SIG-M5 (cell line): ENCODE measurements around the gene SUCNR1.
"Not testable (repeated sequence)": the region's sequence is repeated elsewhere in the genome, so short reads cannot be mapped to it uniquely, and the experiment has no call there.

Source experiments
- DNase-seq: peaks from one replicate; lab custom pipeline; 2025; lab: John Stamatoyannopoulos, UW

SUCNR1 gene

DNA sequence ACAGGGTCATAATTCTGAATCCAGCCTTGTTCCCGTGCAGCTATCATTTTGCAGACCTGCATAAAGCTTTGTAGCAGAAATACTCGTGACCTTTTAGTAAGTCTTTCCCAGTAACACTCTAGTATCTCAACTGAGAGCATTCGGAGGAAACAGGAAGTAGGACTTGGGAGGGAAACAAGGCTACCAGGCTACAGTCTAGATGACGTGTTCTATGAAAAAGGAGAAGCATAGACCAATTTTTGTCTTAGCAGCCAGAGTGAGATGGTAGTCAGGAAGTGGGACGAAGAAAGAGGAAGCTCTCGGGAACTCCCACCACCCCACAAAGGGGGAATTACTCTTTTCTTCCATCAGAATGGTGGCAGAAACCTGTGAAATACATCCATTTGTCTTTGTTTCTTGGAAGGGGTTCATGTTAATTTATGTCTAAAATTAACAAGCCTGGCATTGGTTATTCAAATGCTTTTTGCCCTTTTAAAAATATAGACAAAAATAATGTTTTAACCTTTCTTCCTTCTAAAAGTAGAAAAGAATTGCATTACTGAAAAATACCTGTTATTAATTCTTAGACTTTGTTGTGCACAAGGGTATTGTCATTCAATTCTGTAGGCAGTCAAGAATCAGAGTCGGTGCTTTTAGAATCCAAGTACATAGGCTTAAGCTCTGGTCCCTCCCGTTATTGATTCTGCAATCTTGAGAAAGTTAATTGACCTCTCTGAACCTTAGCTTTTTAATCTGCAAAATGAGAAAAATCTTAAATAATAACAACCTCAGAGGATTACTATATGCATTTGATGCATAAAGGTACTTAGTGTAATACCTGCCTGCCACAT, 1.6 kb upstream of the SUCNR1 start:
- peak; percentile 100 for DNase-seq

DNA sequence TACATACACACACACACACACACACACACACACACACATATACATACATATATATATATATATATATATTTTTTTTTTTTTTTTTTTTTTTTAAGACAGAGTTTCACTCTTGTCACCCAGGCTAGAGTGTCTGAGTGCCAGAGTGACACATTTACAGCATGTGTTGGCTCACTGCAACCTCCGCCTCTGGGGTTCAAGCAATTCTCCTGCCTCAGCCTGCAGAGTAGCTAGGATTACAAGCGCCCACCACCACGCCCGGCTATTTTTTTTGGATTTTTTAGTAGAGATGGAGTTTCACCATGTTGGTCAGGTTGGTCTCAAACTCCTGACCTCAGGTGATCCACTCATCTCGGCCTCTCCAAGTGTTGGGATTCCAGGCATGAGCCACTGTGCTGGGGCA, 636 bp downstream of the SUCNR1 start:
- DNase-seq = peak; percentile 4

DNA sequence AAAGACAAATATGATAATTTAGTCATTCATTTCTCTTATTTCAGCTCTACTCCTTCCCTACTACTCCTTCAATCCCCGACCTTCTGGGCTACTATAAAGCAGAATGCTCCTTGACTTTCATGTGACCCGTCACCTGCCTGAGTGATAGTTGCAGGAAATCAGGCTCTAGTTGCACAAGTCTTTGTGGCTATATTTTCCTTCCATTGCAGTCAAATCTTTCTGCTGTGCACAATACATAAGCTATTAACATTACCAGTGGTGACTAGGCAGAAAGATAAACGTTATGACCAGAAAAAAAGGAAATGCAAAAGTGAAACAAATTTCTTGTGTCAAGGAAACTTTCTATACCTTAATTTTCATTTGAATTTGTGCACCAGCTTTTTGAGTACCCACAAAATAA, 2.3 kb downstream of the SUCNR1 start:
- peak; percentile 92 for DNase-seq

DNA sequence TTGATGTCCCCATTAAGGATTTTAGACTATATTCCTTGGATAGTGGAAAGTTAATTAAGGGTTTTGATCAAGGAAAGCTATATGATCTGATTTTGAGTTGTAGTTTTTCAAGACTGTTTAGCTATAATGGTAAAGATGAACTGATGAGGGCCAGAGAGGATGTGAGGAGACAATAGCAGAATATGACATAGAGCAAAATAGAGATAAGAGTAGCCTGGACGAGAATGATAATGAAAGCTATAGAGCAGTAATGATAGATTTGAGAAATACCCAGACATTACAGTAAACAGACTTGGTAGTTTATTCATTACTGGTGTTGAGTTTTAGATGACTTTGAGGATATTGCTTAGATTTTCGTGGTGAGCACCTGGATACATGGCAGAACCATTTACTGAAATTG, 3.8 kb downstream of the SUCNR1 start:
- DNase-seq = no peak

DNA sequence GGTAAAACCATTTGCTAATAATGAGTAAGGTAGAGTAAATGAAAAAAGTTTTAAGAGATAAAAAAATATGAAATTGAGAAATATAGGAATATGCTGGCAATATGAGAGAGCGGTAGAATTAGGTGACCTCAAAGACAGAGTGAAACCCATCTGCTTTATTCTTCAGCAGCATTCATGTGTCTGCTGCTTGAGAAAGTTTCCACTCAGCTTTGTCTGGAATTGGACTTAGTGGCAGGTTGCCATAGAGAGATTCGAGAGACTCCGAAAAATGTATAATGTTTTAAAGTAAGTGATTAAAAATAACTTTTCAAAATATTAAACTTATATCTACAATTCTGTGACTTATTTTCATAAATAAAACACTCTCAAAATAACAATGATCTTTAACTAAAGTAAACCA, 5.0 kb downstream of the SUCNR1 start:
- no peak for DNase-seq

DNA sequence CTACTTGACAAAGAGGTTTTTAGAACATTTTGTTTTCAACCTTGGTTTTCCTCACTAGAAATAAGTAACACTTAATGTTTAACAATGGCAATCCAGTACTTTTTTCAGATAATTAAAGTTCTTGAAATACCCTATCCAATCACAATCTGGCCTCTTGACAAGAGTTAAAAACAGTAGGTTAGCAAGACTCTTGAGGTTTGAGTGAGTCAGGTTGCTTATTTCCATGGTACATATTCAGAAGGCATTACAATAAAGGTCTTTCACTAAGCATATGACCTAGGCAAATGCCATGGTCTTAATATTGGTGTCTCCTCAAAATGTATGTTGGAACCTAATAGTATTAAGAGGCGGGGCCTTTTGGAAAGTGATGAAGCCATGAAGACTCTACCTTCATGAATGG, 5.6 kb downstream of the SUCNR1 start:
- DNase-seq = no peak

DNA sequence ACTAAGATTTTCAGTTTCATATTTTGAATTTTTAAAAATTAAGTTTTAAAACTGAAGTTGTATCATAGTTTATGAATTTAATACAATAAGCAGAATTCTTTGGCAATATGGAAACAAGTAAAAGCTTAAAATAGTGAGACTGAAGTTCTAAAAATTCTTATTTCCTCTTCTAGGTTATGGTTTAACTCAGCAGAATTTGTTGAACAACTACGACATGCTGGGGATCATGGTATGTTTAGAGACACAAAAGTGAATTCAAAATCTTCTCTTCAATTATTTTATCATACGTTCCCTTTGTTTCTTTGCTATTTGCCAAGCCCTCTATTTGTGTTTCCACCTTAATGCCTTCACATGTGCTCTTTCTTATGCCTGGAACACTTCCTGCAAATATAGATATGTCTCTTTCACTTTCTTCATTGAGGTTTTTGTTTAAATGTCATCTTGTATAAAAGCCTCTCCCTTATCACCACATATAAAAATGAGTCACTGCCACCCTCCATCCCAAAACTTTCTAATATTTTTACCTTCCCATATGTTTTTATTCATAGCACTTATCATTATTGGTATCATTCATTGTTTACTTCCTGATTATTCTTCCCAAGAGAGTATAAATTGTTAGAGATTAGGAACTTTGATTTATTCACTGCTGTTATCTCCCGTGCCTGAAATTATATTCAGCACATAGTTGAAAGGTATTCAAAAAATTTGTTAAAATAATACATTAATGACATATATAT, 6.4 kb downstream of the SUCNR1 start:
- no peak for DNase-seq

DNA sequence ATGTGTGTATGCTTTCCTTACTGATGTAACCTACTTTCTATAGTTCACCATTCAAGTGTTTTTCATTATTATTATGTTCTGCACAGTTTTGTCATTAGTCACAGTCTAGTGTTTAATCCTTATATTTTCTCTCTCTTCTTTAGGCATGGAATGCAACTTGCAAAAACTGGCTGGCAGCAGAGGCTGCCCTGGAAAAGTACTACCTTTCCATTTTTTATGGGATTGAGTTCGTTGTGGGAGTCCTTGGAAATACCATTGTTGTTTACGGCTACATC, 6.9 kb downstream of the SUCNR1 start:
- no peak for DNase-seq

DNA sequence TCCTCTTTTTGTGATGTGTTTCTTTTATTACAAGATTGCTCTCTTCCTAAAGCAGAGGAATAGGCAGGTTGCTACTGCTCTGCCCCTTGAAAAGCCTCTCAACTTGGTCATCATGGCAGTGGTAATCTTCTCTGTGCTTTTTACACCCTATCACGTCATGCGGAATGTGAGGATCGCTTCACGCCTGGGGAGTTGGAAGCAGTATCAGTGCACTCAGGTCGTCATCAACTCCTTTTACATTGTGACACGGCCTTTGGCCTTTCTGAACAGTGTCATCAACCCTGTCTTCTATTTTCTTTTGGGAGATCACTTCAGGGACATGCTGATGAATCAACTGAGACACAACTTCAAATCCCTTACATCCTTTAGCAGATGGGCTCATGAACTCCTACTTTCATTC, 7.7 kb downstream of the SUCNR1 start:
- no peak for DNase-seq

DNA sequence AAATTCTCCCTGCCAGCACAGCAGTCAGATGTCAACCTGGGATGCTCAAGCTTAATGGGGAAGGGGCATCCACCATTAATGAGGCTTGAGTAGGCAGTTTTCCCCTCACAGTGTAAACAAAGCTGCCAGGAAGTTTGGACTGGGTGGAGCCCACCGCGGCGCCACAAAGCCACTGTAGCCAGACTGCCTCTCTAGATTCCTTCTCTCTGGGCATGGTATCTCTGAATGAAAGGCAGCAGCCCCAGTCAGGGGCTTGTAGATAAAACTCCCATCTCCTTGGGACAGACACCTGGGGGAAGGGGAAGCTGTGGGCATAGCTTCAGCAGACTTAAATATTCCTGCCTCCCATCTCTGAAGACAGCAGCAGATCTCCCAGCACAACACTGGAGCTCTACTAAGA, 12.0 kb downstream of the SUCNR1 start:
- DNase-seq = not testable (repeated sequence)

DNA sequence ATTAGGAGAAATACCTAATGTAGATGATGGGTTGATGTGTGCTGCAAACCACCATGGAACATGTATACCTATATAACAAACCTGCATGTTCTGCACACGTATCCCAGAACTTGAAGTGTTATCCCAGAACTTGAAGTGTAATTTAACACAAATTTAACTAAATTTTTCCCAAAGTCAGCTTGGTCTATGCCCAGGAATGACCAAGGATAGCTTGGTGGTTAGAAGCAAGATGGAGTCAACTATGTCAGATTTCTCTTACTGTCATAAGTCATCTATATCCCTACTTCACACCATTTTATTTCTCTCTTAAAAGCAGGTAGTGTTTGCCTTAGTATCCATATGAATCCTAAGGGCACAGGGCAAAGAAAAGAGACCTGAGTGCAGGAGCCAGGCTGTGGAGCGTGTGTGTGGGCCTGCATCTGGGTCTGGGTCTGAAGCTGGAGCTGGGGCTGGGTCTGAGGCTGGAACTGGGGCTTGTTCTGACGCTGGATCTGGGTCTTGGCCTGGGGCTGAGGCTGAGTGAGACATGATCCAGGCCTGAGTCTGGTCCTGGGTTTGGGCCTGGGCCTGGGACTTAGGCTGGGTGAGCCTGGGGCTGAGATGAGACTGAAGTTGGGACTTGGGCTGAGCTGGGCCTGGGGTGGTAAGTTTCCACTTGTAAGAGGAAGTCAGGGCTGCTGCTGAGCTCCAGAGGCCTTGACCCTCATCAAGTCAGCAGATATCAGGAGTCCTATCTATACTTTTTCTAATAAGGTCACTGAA, 14.2 kb downstream of the SUCNR1 start:
- DNase-seq = not testable (repeated sequence)

DNA sequence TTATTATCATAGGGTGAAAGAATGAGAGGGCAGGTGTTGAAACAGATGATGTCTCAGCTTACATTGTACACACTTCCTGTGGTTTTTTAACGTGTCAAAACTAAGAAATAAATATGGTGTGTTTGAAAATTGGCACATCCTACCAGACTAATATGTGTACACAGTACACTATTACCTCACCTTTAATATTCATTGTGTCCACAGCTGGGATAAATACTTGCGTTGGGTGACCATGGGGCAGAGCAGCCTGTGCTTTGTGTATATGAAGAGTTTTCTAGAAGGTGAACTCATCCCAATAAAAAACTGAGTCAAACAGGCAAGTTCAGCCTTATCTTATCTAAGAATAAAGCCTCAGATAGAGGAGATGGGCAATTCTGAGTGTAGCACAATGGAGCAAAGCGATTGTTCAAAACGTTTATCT, 17.3 kb downstream of the SUCNR1 start:
- DNase-seq = peak; percentile 41

DNA sequence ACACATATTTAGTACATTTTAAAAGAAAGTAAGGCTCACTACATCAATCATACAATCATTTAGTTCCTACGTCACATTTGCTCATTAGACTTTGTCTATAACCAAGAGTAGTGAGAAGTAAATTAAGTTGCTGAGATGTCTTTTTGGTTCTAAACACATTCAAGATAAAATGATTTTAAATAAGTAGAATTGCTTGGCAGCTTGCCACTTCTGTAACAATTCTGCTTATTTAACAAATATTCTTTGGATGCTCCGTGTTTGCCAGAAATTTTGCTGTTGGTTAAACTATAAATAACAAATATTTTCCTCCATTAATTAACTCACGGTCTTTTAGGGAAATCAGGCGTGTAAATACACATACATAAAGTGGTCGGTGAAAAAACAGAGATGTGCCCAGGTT, 18.3 kb downstream of the SUCNR1 start:
- DNase-seq = no peak

DNA sequence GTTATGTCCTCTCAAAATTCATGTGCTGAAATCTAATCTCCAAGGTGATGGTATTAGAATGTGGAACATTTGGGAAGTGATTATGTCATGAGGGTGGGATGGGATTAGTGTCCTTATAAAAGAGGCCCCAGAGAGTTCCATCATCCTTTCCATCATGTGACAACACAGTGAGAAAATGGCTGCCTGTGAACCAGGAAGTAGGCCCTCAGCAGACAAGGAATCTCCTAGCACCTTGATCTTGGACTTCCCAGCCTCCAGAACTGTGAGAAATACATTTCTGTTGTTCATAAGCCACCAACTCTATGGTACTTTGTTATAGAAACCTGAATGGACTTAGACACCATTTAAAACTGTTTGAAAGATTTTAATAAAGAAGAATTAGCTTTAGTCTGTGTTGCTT, 20.8 kb downstream of the SUCNR1 start:
- DNase-seq = no peak

DNA sequence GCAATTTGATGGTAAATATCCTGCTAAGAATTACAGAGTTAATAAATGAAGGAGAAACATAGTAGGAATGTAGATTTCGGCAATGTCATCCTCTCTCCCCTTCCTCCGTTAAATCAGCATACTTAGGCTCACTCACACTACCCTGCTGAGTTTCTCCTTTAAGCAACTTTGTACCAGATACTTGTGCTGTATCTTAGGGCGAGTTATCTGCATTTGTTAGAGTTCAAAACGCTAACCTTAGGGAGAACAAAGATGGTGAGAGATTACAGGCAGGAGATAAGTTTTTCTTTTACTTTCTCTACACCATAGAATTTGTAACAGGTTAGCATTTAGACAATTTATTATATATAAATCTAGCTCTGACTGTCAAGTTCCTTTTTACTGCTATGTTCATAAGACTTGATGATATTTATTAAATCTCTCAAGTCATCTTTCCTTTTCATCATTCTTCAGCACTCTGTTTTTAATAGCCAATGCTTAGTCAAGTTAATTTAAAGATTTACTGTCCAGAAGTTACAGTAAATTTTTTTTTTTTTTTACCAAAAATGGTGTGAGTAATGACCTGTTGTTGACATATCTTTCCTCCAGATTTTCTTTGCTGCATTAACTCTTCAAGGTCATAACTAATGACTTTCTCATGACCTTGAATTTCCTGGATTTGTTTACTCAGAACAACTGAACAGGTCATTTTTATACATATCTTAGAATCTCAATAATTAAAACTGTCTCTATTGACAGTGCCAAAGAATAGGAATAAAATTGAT, 22.2 kb downstream of the SUCNR1 start:
- DNase-seq = no peak

DNA sequence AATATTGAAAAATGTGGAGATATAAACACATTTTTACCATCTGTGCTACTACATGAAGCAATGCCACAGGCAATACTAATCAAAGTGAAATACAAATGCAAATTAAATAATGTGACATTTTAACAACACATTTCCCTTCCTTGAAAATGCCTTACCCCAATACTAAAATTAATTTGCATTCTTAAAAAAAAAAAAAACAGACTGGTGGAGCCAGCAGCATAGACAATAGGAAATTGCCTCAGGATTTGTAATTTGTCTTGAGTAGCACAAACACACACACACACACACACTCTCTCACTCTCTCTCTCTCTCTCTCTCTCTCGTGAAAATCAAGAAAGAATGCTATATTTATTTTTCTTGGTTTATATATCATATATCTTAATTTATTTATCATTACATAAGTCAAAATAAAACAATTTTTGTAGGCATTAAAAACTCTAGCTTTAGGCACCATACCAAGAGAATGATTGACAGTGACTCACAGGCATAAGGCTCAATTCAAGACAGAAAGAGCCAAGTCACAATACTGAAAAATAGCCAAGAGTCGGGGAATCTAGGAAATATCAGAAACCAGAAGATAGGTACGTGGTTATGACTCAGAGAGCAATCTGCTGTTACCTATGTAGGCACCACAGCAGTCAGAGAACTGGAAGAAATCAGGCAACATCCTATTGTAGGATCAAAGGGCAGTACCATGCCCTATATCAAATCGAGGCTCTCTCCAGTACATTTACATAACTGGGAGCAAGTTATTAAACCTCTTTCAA, 23.0 kb downstream of the SUCNR1 start:
- DNase-seq = no peak

DNA sequence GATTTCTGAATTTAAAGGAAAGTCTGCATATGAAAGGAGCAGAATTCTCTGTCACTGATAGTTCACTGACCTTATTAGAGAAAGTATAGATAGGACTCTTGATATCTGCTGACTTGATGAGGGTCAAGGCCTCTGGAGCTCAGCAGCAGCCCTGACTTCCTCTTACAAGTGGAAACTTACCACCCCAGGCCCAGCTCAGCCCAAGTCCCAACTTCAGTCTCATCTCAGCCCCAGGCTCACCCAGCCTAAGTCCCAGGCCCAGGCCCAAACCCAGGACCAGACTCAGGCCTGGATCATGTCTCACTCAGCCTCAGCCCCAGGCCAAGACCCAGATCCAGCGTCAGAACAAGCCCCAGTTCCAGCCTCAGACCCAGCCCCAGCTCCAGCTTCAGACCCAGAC, 24.7 kb downstream of the SUCNR1 start:
- DNase-seq = not testable (repeated sequence)

DNA sequence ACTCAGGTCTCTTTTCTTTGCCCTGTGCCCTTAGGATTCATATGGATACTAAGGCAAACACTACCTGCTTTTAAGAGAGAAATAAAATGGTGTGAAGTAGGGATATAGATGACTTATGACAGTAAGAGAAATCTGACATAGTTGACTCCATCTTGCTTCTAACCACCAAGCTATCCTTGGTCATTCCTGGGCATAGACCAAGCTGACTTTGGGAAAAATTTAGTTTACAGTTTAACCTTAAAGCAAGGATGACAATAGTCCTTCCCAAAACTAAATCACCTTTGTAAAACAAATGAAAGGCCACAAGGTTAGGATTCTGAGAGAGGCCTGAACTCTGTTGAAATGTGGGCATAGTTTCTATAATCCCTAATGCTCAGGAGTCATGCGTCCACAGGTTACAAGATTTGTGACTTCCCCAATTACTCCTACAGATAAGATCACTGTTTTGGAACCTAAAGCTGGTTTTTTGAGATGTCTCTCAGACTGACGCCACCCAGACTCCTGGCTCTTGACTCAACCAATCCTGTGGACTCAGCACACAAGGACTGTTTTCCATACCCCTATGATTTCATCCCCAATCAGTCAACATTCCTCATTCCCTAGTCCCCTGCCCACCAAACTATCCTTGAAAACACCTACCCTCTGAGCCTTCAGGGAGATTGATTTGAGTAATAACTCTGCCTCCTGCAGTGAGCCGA, 25.3 kb downstream of the SUCNR1 start:
- not testable (repeated sequence) for DNase-seq

DNA sequence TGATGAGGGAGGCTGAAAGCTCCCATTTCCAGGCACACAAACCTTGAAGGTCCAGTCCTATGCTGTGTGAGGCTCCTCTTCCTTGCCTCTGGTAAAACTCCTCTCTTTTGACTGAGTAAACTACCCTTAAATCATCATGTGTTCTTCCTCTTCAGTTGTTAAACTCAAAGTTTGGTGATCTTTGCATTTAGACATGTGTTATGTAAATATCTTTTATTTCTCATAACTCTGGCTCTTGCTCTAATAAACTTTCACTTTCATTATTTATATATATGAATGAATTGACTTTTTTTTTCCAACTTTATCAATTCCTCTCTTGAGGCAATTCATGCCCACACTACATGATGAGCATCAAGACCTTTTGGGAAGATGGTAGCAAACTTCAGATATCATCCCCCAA, 26.6 kb downstream of the SUCNR1 start:
- DNase-seq = no peak

DNA sequence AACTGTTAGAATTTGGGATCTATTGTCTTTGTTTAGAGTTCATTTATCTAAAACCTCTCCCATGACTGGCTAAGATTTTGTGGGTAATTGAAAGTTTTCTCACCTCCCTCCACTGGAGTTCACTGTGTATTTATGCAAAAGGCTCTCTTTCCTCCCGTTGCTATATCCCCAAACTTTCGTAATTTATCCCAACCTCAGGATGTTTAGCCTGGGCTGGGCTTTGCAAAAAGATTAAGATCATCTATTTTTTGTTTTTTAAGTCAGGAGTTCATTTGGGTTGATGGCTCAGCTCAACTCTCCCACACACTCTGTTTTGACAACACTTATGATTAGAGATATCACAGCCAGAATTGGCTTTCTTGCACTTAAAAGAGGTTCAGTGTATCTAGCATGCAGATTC, 27.0 kb downstream of the SUCNR1 start:
- no peak for DNase-seq
